ENCODE measurements around the gene PIGL.

Gene PIGL

GRCh38 chr17:16329519-16330271 lies 112.7 kb downstream of the PIGL start:
- Histone ChIP-seq H2AFZ (ENCODE audit: low read length) (no peak overlapping the region), H3K9me3 (ENCODE audit: low read length) (no peaks in the 10 kb centered on the region), H3K4me2 (ENCODE audit: low read length) (peak overlapping the region; percentile 32; the same call in 1 of the 2 replicates), H3K9me2 (ENCODE audit: low read depth, low read length) (no peaks in the 10 kb centered on the region), H3K4me3 (ENCODE audit: low read depth, low read length, poor library complexity, severe bottlenecking) (peak overlapping the region; percentile 23), H3K27ac (ENCODE audit: low read depth, low read length, poor library complexity, severe bottlenecking) (peak overlapping the region; percentile 86), H3K27me3 (ENCODE audit: insufficient read depth, low read length) (no peaks in the 10 kb centered on the region), H3K36me3 (ENCODE audit: insufficient read depth, low read length) (no peaks in the 10 kb centered on the region), H4K20me1 (ENCODE audit: insufficient read depth, low read length) (no peaks in the 10 kb centered on the region), H3K79me2 (ENCODE audit: insufficient read depth, low read length) (no peaks in the 10 kb centered on the region), H3K9ac (ENCODE audit: low read length) (peak overlapping the region; percentile 5; the same call in 1 of the 2 replicates), H3F3A (ENCODE audit: insufficient read depth, low read length) (no peaks in the 10 kb centered on the region; the same call in 1 of the 2 replicates), H3K4me1 (ENCODE audit: insufficient read depth, low read length, severe bottlenecking) (peaks cover 55% of the 10 kb centered on the region)
- TF ChIP-seq EZH2 (IDR thresholded peaks at IDR 0.05; ENCODE audit: borderline replicate concordance, low read length) (no peak), CTCF (IDR thresholded peaks at IDR 0.05; ENCODE audit: low read length) (no peak)

- H2AFZ ChIP-seq (ENCODE audit: low read length): no peak overlapping the region
- peaks cover 4% of the 10 kb centered on the region; the same call in 1 of the 2 replicates for H3F3A ChIP-seq (ENCODE audit: insufficient read depth, low read length)
- no peak overlapping the region for H3K27ac ChIP-seq (ENCODE audit: low read depth, low read length, poor library complexity, severe bottlenecking)
- H3K79me2 ChIP-seq (ENCODE audit: insufficient read depth, low read length): no peaks in the 10 kb centered on the region
- peaks cover 1% of the 10 kb centered on the region for H3K4me1 ChIP-seq (ENCODE audit: insufficient read depth, low read length, severe bottlenecking)
- H3K9me2 ChIP-seq (ENCODE audit: low read depth, low read length): no peaks in the 10 kb centered on the region
- H3K4me2 ChIP-seq (ENCODE audit: low read length): no peak overlapping the region
- H3K36me3 ChIP-seq (ENCODE audit: insufficient read depth, low read length): peaks cover 15% of the 10 kb centered on the region
- H3K9me3 ChIP-seq (ENCODE audit: low read length): no peaks in the 10 kb centered on the region
- no peak overlapping the region for H3K4me3 ChIP-seq (ENCODE audit: low read depth, low read length, poor library complexity, severe bottlenecking)
- H3K9ac ChIP-seq (ENCODE audit: low read length): no peak overlapping the region
- no peaks in the 10 kb centered on the region for H4K20me1 ChIP-seq (ENCODE audit: insufficient read depth, low read length)
- TF ChIP-seq CTCF (IDR thresholded peaks at IDR 0.05; ENCODE audit: low read length) (no peak), EZH2 (IDR thresholded peaks at IDR 0.05; ENCODE audit: borderline replicate concordance, low read length) (no peak)
- H3K27me3 ChIP-seq (ENCODE audit: insufficient read depth, low read length): no peaks in the 10 kb centered on the region
Observed at GRCh38 chr17:16338391-16338790, 121.4 kb downstream of the PIGL start.

GRCh38 chr17:16339402-16339801 lies 122.4 kb downstream of the PIGL start:
- no peaks in the 10 kb centered on the region for H3K4me1 ChIP-seq (ENCODE audit: insufficient read depth, low read length, severe bottlenecking)
- TF ChIP-seq CTCF (IDR thresholded peaks at IDR 0.05; ENCODE audit: low read length) (no peak), EZH2 (IDR thresholded peaks at IDR 0.05; ENCODE audit: borderline replicate concordance, low read length) (no peak)
- H2AFZ ChIP-seq (ENCODE audit: low read length): no peak overlapping the region
- peaks cover 25% of the 10 kb centered on the region for H3K36me3 ChIP-seq (ENCODE audit: insufficient read depth, low read length)
- H4K20me1 ChIP-seq (ENCODE audit: insufficient read depth, low read length): no peaks in the 10 kb centered on the region
- peaks cover 4% of the 10 kb centered on the region; the same call in 1 of the 2 replicates for H3F3A ChIP-seq (ENCODE audit: insufficient read depth, low read length)
- no peaks in the 10 kb centered on the region for H3K9me3 ChIP-seq (ENCODE audit: low read length)
- H3K27ac ChIP-seq (ENCODE audit: low read depth, low read length, poor library complexity, severe bottlenecking): no peak overlapping the region
- H3K4me3 ChIP-seq (ENCODE audit: low read depth, low read length, poor library complexity, severe bottlenecking): no peak overlapping the region
- H3K9me2 ChIP-seq (ENCODE audit: low read depth, low read length): no peaks in the 10 kb centered on the region
- no peaks in the 10 kb centered on the region for H3K79me2 ChIP-seq (ENCODE audit: insufficient read depth, low read length)
- H3K4me2 ChIP-seq (ENCODE audit: low read length): no peak overlapping the region
- no peaks in the 10 kb centered on the region for H3K27me3 ChIP-seq (ENCODE audit: insufficient read depth, low read length)
- H3K9ac ChIP-seq (ENCODE audit: low read length): no peak overlapping the region
